GM12878 (cell line): ENCODE measurements around the gene TMEM174. TPM values are rescaled to one million over a fixed set of nuclear protein-coding genes. Genes with fewer than 3 reads are reported as not detected.

Experiments used
- ATAC-seq: fragments of 200-7000 bp; cut with Tn5 transposase; 3 replicates; pipeline ENCODE4 v1.9.1; 2020; ENCODE audit warnings: mild to moderate bottlenecking, moderate library complexity
- BruUV-seq: library from RNA; stranded (reverse); fragments of 400-500 nt; replicated peaks from 2 replicates; lab custom pipeline; 2021; lab: Mats Ljungman, UMichigan
- CTCF ChIA-PET: fragments of 300-600 bp; sonication (Branson Sonifier 250); formaldehyde crosslinking; extraction: SDS; loops from one replicate; lab custom pipeline; 2021; ENCODE audit warnings: inconsistent platforms; lab: Yijun Ruan, JAX
- POLR2A ChIA-PET: fragments of 350-600 bp; formaldehyde crosslinking; extraction: SDS; loops from one replicate; lab custom pipeline; 2021; ENCODE audit warnings: inconsistent platforms; lab: Charles Lee
- RAD21 ChIA-PET: fragments of 300-600 bp; sonication (Branson Sonifier 250); formaldehyde crosslinking; loops from one replicate; lab custom pipeline; 2023; ENCODE audit warnings: antibody characterized with exemption; ENCODE audit not compliant: unreplicated experiment; lab: Charles Lee
- SMC1A ChIA-PET: fragments of 300-600 bp; sonication (Branson Sonifier 250); formaldehyde crosslinking; loops from one replicate; lab custom pipeline; 2023; ENCODE audit not compliant: unreplicated experiment, uncharacterized antibody; lab: Charles Lee
- DNase-seq: peaks from one replicate; pipeline ENCODE4 v3.0.0-alpha.2; 2011; ENCODE audit warnings: low read depth, low spot score
- FAIRE-seq: peaks from 3 replicates; lab custom pipeline; 2011; peaks lifted over from hg19 to GRCh38; lab: Jason Lieb, UNC
- H2AFZ ChIP-seq: 2 replicates; pipeline ENCODE4 v1.6.0; 2011; ENCODE audit warnings: low read depth, low read length, control low read depth; ENCODE audit not compliant: control insufficient read depth
- H3K27ac ChIP-seq: 2 replicates; pipeline ENCODE4 v1.5.1; 2011; ENCODE audit warnings: control low read depth; ENCODE audit not compliant: control insufficient read depth, insufficient read depth
- H3K27me3 ChIP-seq, 2 experiments: replicated peaks in 1 of 2; 2 replicates each; pipeline versions ENCODE4 v1.6.0 to v1.6.1; 2011; ENCODE audit warnings: low read length in 1 of 2; ENCODE audit not compliant: control insufficient read depth in 2 of 2, insufficient read depth in 2 of 2
- H3K36me3 ChIP-seq, 2 experiments: 2 replicates each; pipeline ENCODE4 v1.5.1; 2011; ENCODE audit warnings: low read length in 1 of 2; ENCODE audit not compliant: control insufficient read depth in 2 of 2, insufficient read depth in 2 of 2
- H3K4me1 ChIP-seq: 2 replicates; pipeline ENCODE4 v1.6.1; 2011; ENCODE audit warnings: mild to moderate bottlenecking, low read length, moderate library complexity, mixed read lengths; ENCODE audit not compliant: control insufficient read depth, insufficient read depth
- H3K4me2 ChIP-seq: 2 replicates; pipeline ENCODE4 v1.6.0; 2011; ENCODE audit warnings: control low read depth; ENCODE audit not compliant: control insufficient read depth, insufficient read depth
- H3K4me3 ChIP-seq: fragments of 200-600 bp; sonication (generic); 2 replicates; pipeline ENCODE4 v1.5.1; 2016
- H3K79me2 ChIP-seq: 2 replicates; pipeline ENCODE4 v1.6.0; 2011; ENCODE audit warnings: low read length; ENCODE audit not compliant: control insufficient read depth, insufficient read depth
- H3K9ac ChIP-seq: 2 replicates; pipeline ENCODE4 v1.8.0; 2011; ENCODE audit warnings: low read length, control low read depth, mixed read lengths; ENCODE audit not compliant: control insufficient read depth, insufficient read depth
- H3K9me3 ChIP-seq: replicated peaks from 3 replicates; pipeline ENCODE4 v1.5.1; 2011; ENCODE audit warnings: mild to moderate bottlenecking, low read length; ENCODE audit not compliant: control insufficient read depth, insufficient read depth
- H4K20me1 ChIP-seq: 2 replicates; pipeline ENCODE4 v1.6.0; 2011; ENCODE audit not compliant: control insufficient read depth, insufficient read depth
- BACH1 ChIP-seq: fragments of 450-650 bp; IDR thresholded peaks from 2 replicates; pipeline ENCODE4 v1.6.1; 2017; ENCODE audit warnings: mild to moderate bottlenecking, borderline replicate concordance
- CBFB ChIP-seq: IDR thresholded peaks from 2 replicates; pipeline ENCODE4 v1.6.1; 2016; ENCODE audit warnings: antibody characterized with exemption, low read depth
- CEBPB ChIP-seq, 2 experiments: fragments of 150-350 bp in 1 of 2; IDR thresholded peaks; 2 replicates each; pipeline ENCODE4 v1.6.1; 2012 to 2014; ENCODE audit warnings: low read depth in 2 of 2, low read length in 2 of 2, borderline replicate concordance in 1 of 2, inconsistent platforms in 1 of 2
- CREM ChIP-seq: IDR thresholded peaks from 2 replicates; pipeline ENCODE4 v1.6.1; 2014; ENCODE audit warnings: antibody characterized with exemption, low read depth
- HCFC1 ChIP-seq: fragments of 150-350 bp; IDR thresholded peaks from 2 replicates; pipeline ENCODE4 v1.6.1; 2014; ENCODE audit warnings: low read length
- JUND ChIP-seq: IDR thresholded peaks from 2 replicates; pipeline ENCODE4 v1.6.1; 2012; ENCODE audit warnings: low read depth, mild to moderate bottlenecking, low read length, improper control_type of control experiment, moderate library complexity
- KLF5 ChIP-seq: fragments of 450-650 bp; IDR thresholded peaks from 2 replicates; pipeline ENCODE4 v1.6.1; 2014; ENCODE audit warnings: mild to moderate bottlenecking; ENCODE audit not compliant: partially characterized antibody
- MAX ChIP-seq: IDR thresholded peaks from 2 replicates; pipeline ENCODE4 v1.6.1; 2012; ENCODE audit warnings: low read depth, low read length, improper control_type of control experiment
- MEF2A ChIP-seq: IDR thresholded peaks from 2 replicates; pipeline ENCODE4 v1.6.1; 2011; ENCODE audit warnings: low read depth, mild to moderate bottlenecking, low read length, moderate library complexity; ENCODE audit not compliant: insufficient read depth
- MTA2 ChIP-seq: fragments of 450-650 bp; IDR thresholded peaks from 2 replicates; pipeline ENCODE4 v1.6.1; 2016; ENCODE audit warnings: low read depth, mild to moderate bottlenecking, moderate library complexity
- NR2F1 ChIP-seq: fragments of 450-650 bp; conservative IDR thresholded peaks from 2 replicates; pipeline ENCODE4 v1.6.1; 2017; ENCODE audit warnings: mild to moderate bottlenecking
- RUNX3 ChIP-seq: IDR thresholded peaks from 2 replicates; pipeline ENCODE4 v1.6.1; 2012; ENCODE audit warnings: low read length, inconsistent platforms
- SREBF2 ChIP-seq: IDR thresholded peaks from 2 replicates; pipeline ENCODE4 v1.6.1; 2012; ENCODE audit warnings: mild to moderate bottlenecking, low read length
- SUZ12 ChIP-seq: fragments of 200-600 bp; sonication (generic); IDR thresholded peaks from one replicate; pipeline ENCODE4 v1.6.1; 2018; ENCODE audit warnings: antibody characterized with exemption, mild to moderate bottlenecking; ENCODE audit not compliant: unreplicated experiment
- YY1 ChIP-seq: IDR thresholded peaks from 2 replicates; pipeline ENCODE4 v1.6.1; 2011; ENCODE audit warnings: low read depth, mild to moderate bottlenecking, low read length
- ZNF24 ChIP-seq: fragments of 450-650 bp; IDR thresholded peaks from 2 replicates; pipeline ENCODE4 v1.6.1; 2017; ENCODE audit warnings: antibody characterized with exemption, mild to moderate bottlenecking
- ZNF592 ChIP-seq: fragments of 450-650 bp; IDR thresholded peaks from 2 replicates; pipeline ENCODE4 v1.6.1; 2017; ENCODE audit warnings: mild to moderate bottlenecking, moderate library complexity
- WGBS: methylation state at CpG from one replicate; pipeline ENCODE4 v1.1.6; 2016; ENCODE audit warnings: low lambda C conversion rate; ENCODE audit not compliant: insufficient replicate concordance, insufficient coverage; ENCODE audit errors: missing lambda C conversion rate; 5-methylcytosine and 5-hydroxymethylcytosine counted together
- in situ Hi-C: fragments of 300-500 bp; cut with MboI; formaldehyde crosslinking; loops from 9 replicates; pipeline ENCODE4 v1.14.3; 2018; ENCODE audit warnings: mixed read lengths
- intact Hi-C: fragments of 100-400 bp; cut with micrococcal nuclease; formaldehyde crosslinking; loops from one replicate; pipeline ENCODE4 v1.14.2; 2022; ENCODE audit not compliant: unreplicated experiment
- polyA plus RNA-seq, 11 experiments: library from polyadenylated mRNA; depleted of rRNA in 4 of 11; unstranded in 6 of 11; stranded (reverse) in 5 of 11; fragments of >200 nt; fragmentation: Nextera tagmentation in 4 of 11; fragmentation: Illumina TruSeq in 1 of 11; extraction: Ambion mirVana in 4 of 11; extraction: Trizol in 1 of 11; gene quantifications; 1 replicate in 1 of 11; 2 replicates in 10 of 11; pipeline versions ENCODE4 v1.2.1 to v1.2.3, GENCODE V29; 2011 to 2016; ENCODE audit warnings: inconsistent platforms in 2 of 11, missing spikeins in 2 of 11, low read depth in 1 of 11
- total RNA-seq, 4 experiments: library from RNA; depleted of rRNA in 3 of 4; stranded (reverse); fragments of >200 nt in 3 of 4; fragmentation: Illumina TruSeq in 1 of 4; extraction: Trizol in 1 of 4; gene quantifications; 2 replicates each; pipeline versions ENCODE4 v1.2.1 to v1.2.3, GENCODE V29; 2013 to 2021

The TMEM174 gene
- total and polyA plus RNA-seq, 10 of the 15 experiments (the other 5 are each of a cell fraction or from before 2014, with no cell fraction given): not detected

- Histone ChIP-seq H3K9me3 (no peaks in the 10 kb centered on the region), H2AFZ (no peak overlapping the region), H3K36me3 (no peaks in the 10 kb centered on the region), H3K4me1 (no peaks in the 10 kb centered on the region), H3K4me2 (no peak overlapping the region), H4K20me1 (no peaks in the 10 kb centered on the region), H3K27me3 (peaks cover 0 to 2% of the 10 kb centered on the region in 2 experiments; a peak in 2 of 4 replicates), H3K4me3 (no peak overlapping the region), H3K9ac (no peak overlapping the region), H3K27ac (no peak overlapping the region), H3K79me2 (no peaks in the 10 kb centered on the region)
- no peak for TF ChIP-seq MTA2
- TF ChIP-seq KLF5: no peak
- TF ChIP-seq NR2F1: no peak
- TF ChIP-seq RUNX3: no peak
- TF ChIP-seq MAX: no peak
- TF ChIP-seq YY1: no peak
- ChIA-PET SMC1A (no interaction called here), POLR2A (interaction anchor here (0.7 kb wide), 1 partner anchor 17 kb away, joined by 3 read pairs; no protein-coding TSS in a partner anchor), CTCF (interaction anchor here (0.6 kb wide), 1 partner anchor 191 kb away, joined by 3 read pairs; no protein-coding TSS in a partner anchor), RAD21 (no interaction called here)
- FAIRE-seq: no peak
- no peak for DNase-seq
- in situ Hi-C loops (no loop called here), intact Hi-C loops (no loop called here)
- 45% methylated on average over 6 of the region's 6 CpGs for WGBS
- no TSS peak for BruUV-seq
- no peak for ATAC-seq
These were observed 29.3 kb upstream of the TMEM174 start for GRCh38 chr5:73143716-73144115.

- H3K4me3 ChIP-seq: no peak overlapping the region
- ChIA-PET SMC1A (no interaction called here), POLR2A (no interaction called here), RAD21 (no interaction called here), CTCF (no interaction called here)
- BruUV-seq: no TSS peak
- in situ Hi-C loops: no loop called here
- intact Hi-C loops: no loop called here
- H3K27me3 ChIP-seq: peaks cover 0 to 2% of the 10 kb centered on the region in 2 experiments; a peak in 2 of 4 replicates
- no peak for DNase-seq
- no peak overlapping the region for H3K9ac ChIP-seq
- H3K4me2 ChIP-seq: no peak overlapping the region
- WGBS: 7% methylated on average over 3 of the region's 3 CpGs
- H3K36me3 ChIP-seq: no peaks in the 10 kb centered on the region
- H3K4me1 ChIP-seq: no peaks in the 10 kb centered on the region
- FAIRE-seq: no peak
- no peaks in the 10 kb centered on the region for H3K79me2 ChIP-seq
- no peak for ATAC-seq
- H3K27ac ChIP-seq: no peak overlapping the region
- no peaks in the 10 kb centered on the region for H4K20me1 ChIP-seq
- no peaks in the 10 kb centered on the region for H3K9me3 ChIP-seq
- H2AFZ ChIP-seq: no peak overlapping the region
- TF ChIP-seq SUZ12 (no peak), ZNF592 (no peak), ZNF24 (no peak), CREM (no peak), MEF2A (no peak), RUNX3 (no peak), JUND (no peak), BACH1 (no peak), HCFC1 (no peak), CBFB (no peak), SREBF2 (no peak), CEBPB (IDR thresholded peaks at IDR 0.05; ENCODE audit: borderline replicate concordance in 1 of 2, low read depth in 2 of 2, low read length in 2 of 2) (no peak)
These were observed 23.5 kb upstream of the TMEM174 start for GRCh38 chr5:73149540-73149939.
